HG02884 (cell line): ENCODE measurements around the gene SMAD7.

Experiments
- ATAC-seq: cut with Tn5 transposase; IDR thresholded peaks from one replicate; pipeline ENCODE4 v1.9.1; 2021; ENCODE audit warnings: mild to moderate bottlenecking, moderate library complexity; ENCODE audit not compliant: unreplicated experiment

The SMAD7 gene

DNA sequence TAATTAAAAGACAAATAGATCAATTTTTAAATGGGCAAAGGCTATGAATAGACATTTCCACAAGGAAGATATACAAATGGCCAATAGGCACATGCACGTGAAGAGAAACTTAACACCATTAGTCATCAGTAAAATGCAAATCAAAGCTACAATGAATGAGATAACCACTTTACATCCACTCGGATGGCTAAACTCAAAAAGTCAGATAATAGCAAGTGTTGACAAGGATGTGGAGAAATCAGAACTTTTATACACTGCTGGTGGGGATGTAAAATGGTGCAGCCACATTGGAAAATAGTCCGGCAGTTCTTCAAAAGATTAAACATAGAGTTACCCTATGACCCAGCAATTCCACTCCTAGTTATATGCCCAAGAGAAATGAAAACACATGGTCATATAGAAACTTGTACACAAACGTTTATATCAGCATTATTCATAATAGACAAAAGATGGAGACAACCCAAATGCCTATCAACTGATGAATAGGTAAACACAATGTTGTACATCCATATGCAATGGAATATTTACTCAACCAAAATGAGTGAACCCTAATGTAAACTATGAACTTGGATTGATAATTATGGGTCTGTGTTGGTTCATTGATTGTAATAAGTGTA is 51.1 kb downstream of the SMAD7 start:
- no peak for ATAC-seq

DNA sequence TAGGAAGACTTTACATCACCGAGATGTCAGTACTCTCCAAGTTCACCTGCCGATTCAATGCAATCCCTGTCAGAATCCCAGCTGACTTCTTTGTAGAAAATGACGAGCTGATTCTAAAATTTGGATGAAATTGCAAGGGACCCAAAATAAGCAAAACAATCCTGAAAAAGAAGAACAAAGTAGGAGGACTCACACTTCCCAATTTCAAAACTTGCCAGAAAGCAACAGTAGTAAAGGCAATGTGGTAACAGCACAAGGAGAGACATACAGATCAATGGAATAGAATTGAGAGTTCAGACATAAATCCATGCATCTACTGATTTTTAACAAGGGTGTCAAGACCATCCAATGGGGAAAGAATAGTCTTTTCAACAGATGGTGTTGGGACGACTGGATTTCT is 52.2 kb downstream of the SMAD7 start:
- ATAC-seq = no peak

DNA sequence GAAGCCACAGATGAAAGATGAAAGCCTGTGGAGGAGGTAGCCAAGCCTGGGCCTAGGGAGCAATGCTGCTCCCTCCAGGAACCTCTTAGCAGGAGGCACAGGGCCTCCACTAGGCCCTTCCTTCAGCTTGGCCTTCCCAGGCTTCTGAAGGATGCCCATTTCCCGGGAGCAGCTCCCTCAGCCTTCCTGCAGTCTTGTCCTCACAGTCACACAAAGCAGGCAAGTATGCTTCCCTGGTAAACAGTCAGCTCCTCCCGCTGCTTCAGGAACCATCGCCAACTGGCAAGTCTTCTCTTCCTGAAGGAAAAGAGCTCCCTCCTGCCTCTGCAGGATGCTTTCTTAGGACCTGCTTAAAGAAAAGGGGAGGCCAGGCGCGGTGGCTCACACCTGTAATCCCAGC is 53.2 kb downstream of the SMAD7 start:
- no peak for ATAC-seq

- ATAC-seq = no peak
Measured at GRCh38 chr18:48896875-48897511, 53.8 kb downstream of the SMAD7 start.

GRCh38 chr18:48896326-48896874 is 54.4 kb downstream of the SMAD7 start:
- no peak for ATAC-seq

GRCh38 chr18:48894799-48895346 is 55.9 kb downstream of the SMAD7 start:
- no peak for ATAC-seq

GRCh38 chr18:48893608-48894600 is 56.9 kb downstream of the SMAD7 start:
- ATAC-seq = no peak

GRCh38 chr18:48893061-48893607 is 57.6 kb downstream of the SMAD7 start:
- no peak for ATAC-seq

DNA sequence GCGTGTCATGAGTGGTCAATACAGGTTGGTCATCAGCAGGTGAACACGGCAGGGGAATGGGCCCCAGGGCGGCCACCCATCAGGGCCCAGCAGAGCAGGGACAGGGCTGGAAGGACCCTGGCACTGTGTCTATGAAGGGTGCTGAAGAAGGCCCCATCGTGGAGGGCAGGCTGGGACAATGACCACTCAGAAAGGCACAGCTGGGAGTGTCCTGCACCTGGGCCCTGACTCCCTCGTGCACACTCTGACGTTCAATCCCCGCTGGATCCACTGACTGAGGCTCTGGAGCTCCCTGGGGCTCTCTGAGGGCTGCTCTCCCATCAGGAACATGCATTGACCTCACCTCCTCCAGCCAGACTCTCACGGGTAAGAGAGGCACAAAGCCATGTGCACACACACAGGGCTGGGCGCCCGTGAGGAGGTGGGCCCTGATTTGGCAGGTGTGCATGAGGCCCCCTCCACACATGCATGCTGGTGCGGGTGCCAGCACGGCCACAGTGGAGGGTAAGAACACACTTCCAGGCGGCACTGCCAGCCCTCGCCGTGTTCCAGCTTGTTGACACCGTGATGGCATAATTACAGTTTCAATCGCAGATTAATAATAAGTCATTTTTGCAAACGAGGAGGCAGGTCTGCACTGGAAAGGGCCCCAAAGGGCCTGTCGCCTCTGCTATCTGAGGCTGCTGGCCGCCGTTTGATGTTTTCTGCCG is 58.5 kb downstream of the SMAD7 start:
- ATAC-seq = no peak

DNA sequence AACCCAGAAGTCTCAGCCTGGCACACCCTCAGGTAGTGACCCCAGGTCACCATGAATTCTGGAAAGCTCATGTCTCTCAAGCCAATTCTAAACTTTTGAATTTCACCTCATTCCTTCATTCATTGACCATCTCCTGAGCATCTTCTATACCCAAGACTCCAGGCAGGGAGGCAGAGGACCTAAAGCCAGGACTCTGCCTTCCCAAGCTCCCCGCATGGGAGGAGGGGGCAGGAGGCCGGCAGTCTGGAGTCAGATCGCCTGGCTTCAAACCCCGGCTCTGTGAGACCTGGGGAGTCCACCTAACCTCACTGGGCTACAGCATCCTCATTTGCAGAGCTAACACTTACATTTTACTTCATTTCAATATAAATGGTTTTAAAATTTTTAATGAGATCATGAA is 59.0 kb downstream of the SMAD7 start:
- ATAC-seq = no peak

GRCh38 chr18:48889981-48890762 is 60.6 kb downstream of the SMAD7 start:
- ATAC-seq = no peak

- ATAC-seq = no peak
Measured at GRCh38 chr18:48889115-48889941, 61.4 kb downstream of the SMAD7 start.

DNA sequence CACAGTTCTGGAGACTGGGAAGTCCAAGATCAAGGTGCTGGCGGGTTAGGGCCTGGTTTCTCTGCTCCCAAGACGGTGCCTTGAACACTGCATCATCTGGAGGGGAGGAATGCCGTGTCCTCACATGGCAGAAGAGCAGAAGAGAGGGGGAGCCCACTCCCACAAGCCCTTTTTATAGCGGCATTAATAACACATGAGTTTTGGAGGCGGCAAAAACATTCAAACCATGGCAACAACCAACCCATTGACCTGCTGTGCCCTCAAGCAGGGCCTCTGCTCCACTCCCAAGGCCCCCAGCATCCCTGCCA is 62.0 kb downstream of the SMAD7 start:
- ATAC-seq = no peak

GRCh38 chr18:48887905-48888772 is 62.6 kb downstream of the SMAD7 start:
- no peak for ATAC-seq

GRCh38 chr18:48887294-48887904 is 63.4 kb downstream of the SMAD7 start:
- ATAC-seq = no peak

- ATAC-seq = no peak
Measured at GRCh38 chr18:48886520-48887293, 64.1 kb downstream of the SMAD7 start.
